Left lung (tissue), 10 donors: ENCODE results near the gene SEPTIN10. TPM values are rescaled to one million over a fixed set of nuclear protein-coding genes. Genes with fewer than 3 reads are reported as not detected.

Experiments
- ATAC-seq: fragments of 200-7000 bp; cut with Tn5 transposase; one replicate; pipeline ENCODE4 v1.9.1; 2020; ENCODE audit warnings: moderate library complexity
- DNase-seq, 4 donors: peaks; one replicate each; pipeline ENCODE4 v3.0.0-alpha.2; 2013 to 2020
- H3K27ac ChIP-seq, 2 donors: fragments of 200-600 bp; sonication (generic) in 1 of 2; one replicate each; pipeline versions ENCODE4 v1.5.0 to v1.8.0; 2020 to 2021
- H3K27me3 ChIP-seq, 2 donors: fragments of 200-600 bp; sonication (generic) in 1 of 2; one replicate each; pipeline versions ENCODE4 v1.5.0 to v1.8.0; 2020 to 2021
- H3K36me3 ChIP-seq, 2 donors: fragments of 200-600 bp; sonication (generic) in 1 of 2; one replicate each; pipeline versions ENCODE4 v1.5.0 to v1.8.0; 2020 to 2021
- H3K4me1 ChIP-seq, 2 donors: fragments of 200-600 bp; one replicate each; pipeline ENCODE4 v1.8.0; 2021
- H3K4me3 ChIP-seq, 2 donors: fragments of 200-600 bp; sonication (generic) in 1 of 2; one replicate each; pipeline versions ENCODE4 v1.5.0 to v1.8.0; 2020 to 2021; ENCODE audit warnings: mild to moderate bottlenecking in 1 of 2
- H3K9me3 ChIP-seq, 2 donors: fragments of 200-600 bp; sonication (generic) in 1 of 2; one replicate each; pipeline versions ENCODE4 v1.5.0 to v1.8.0; 2020 to 2021
- intact Hi-C, 2 donors: fragments of 100-400 bp; cut with DNase I; formaldehyde crosslinking; loops; one replicate each; pipeline versions ENCODE4 v1.11.2 to v1.14.2; 2022
- polyA plus RNA-seq, 6 donors: library from polyadenylated mRNA; unstranded; fragments of 120-200 nt; gene quantifications; one replicate each; pipeline ENCODE4 v1.2.1, GENCODE V29; 2013; ENCODE audit not compliant: insufficient read length in 6 of 6
- total RNA-seq, 2 donors: library from RNA; stranded (reverse); fragmentation: NEBNext Ultra II Directional; extraction: Animal tissue kit (Norgen Biotek cat#: 25700); gene quantifications; one replicate each; pipeline ENCODE4 v1.2.1, GENCODE V29; 2021
- TF ChIP-seq, protein P1 (sequence below), 2 donors: fragments of 200-600 bp; sonication (generic) in 1 of 2; IDR thresholded peaks; one replicate each; pipeline versions ENCODE4 v1.5.0 to v1.8.0; 2021; ENCODE audit warnings: antibody characterized with exemption in 2 of 2
- donor health status: DM: no; HTN: yes; CAD: no.
- donor health status: DM: no; HTN: no; CAD: no.

SEPTIN10 gene
- total and polyA plus RNA-seq, 8 donors: 66.6 to 152 (median 130) TPM

DNA sequence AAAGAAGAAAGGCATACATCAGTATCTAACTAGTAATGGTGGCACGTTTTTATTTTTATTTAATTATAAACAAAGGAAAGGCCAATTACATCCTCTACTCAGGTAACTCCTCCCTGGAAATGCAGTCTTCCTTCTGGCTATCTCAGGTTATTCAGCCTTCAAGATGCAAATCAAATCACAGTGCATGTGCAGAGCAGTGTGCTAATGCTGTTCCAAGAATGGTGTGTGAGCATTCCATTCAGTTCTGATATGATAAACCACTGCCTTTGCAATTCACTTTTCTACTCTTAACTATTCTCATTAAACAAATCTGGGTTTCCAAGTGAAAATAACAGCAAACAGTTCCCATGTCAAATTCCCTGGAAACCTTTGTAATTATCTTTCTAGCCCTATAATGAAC lies 38.4 kb downstream of the SEPTIN10 start:
- ATAC-seq (no peak), DNase-seq (no peak)
- H3K36me3 ChIP-seq: peaks cover 3 to 10% of the 10 kb centered on the region in 2 donors
- H3K9me3 ChIP-seq: no peaks in the 10 kb centered on the region
- no peak overlapping the region for H3K27ac ChIP-seq
- intact Hi-C loops: no loop called here
- no peak overlapping the region for H3K4me3 ChIP-seq
- H3K4me1 ChIP-seq: no peaks in the 10 kb centered on the region
- H3K27me3 ChIP-seq: no peaks in the 10 kb centered on the region
- TF ChIP-seq, protein P1, sequence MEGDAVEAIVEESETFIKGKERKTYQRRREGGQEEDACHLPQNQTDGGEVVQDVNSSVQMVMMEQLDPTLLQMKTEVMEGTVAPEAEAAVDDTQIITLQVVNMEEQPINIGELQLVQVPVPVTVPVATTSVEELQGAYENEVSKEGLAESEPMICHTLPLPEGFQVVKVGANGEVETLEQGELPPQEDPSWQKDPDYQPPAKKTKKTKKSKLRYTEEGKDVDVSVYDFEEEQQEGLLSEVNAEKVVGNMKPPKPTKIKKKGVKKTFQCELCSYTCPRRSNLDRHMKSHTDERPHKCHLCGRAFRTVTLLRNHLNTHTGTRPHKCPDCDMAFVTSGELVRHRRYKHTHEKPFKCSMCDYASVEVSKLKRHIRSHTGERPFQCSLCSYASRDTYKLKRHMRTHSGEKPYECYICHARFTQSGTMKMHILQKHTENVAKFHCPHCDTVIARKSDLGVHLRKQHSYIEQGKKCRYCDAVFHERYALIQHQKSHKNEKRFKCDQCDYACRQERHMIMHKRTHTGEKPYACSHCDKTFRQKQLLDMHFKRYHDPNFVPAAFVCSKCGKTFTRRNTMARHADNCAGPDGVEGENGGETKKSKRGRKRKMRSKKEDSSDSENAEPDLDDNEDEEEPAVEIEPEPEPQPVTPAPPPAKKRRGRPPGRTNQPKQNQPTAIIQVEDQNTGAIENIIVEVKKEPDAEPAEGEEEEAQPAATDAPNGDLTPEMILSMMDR (IDR thresholded peaks at IDR 0.05): no peak

DNA sequence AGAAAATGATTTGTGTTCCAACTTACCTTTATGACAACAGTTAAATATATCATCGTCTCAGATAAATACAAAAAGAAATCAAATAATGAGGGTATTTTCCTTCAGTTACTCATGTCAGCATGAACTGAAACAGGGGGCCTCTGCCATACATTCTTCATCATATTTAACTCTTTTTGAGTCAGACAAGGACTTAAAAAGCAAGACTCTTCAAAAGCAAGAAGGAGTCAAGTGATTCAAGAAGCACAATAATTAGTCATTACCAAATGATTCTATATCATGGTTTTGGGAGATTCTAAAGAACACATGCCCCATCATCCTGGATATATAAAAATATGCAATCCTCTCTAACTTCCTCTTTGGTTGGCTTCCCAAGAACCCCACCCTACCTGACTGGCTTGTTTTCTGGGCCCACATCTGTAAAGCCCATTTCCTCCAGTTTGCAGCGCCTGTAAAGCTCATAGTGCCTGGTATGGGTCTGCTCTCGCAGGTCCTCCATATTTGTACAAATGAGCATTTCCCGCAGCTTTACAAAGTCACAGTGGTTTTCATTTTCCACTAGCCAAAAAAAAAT lies 49.7 kb downstream of the SEPTIN10 start:
- ATAC-seq (no peak), DNase-seq (no peak)
- intact Hi-C loops: no loop called here
- Histone ChIP-seq H3K9me3 (no peaks in the 10 kb centered on the region), H3K4me3 (no peak overlapping the region), H3K27ac (no peak overlapping the region), H3K36me3 (peaks cover 0 to 14% of the 10 kb centered on the region in 2 donors), H3K27me3 (no peaks in the 10 kb centered on the region), H3K4me1 (no peaks in the 10 kb centered on the region)
- TF ChIP-seq, protein P1 (IDR thresholded peaks at IDR 0.05): no peak

DNA sequence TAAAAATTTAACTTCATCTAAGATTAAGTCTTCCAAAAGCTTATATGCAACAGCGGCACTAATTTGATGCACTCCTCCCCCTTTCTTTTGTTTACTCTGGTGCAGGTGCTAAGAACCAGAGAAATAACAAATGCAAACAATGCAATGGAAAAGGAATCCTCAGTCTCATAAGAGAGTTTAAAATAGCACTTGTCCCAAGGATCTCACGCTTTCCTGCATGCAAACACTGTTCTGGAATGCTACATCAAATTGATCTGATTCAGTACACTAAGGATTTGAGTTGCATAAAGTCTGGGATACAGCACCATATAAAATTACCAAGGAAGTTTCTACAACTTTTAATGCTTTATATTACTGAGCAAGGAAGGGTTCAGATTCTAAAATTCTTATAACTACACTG lies 50.5 kb downstream of the SEPTIN10 start:
- H3K27me3 ChIP-seq: no peaks in the 10 kb centered on the region
- no peak overlapping the region for H3K27ac ChIP-seq
- DNase-seq: no peak
- TF ChIP-seq, protein P1 (IDR thresholded peaks at IDR 0.05): no peak
- H3K4me1 ChIP-seq: no peaks in the 10 kb centered on the region
- H3K36me3 ChIP-seq: peaks cover 0 to 14% of the 10 kb centered on the region in 2 donors
- H3K9me3 ChIP-seq: no peaks in the 10 kb centered on the region
- no peak overlapping the region for H3K4me3 ChIP-seq
- ATAC-seq: peak; percentile 66
- intact Hi-C loops: no loop called here

DNA sequence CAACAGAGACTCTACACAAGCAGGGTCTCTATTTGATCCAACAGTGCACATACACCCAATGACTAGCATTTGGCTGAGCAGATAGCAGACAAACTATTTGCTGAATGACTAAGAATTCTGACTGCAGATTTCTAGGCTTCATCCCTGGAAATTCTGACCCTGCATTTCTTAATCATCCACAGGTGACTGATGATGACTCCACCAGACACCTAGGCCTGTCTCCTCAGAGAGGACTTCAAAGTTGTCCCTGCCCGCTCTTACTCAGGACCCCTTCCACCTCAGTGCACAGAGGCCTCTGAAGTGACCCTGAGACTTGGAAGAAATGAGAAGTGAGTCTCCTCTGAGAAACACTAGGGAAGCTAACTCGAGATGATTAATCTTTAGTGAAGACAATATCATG lies 51.3 kb downstream of the SEPTIN10 start:
- Histone ChIP-seq H3K27me3 (no peaks in the 10 kb centered on the region), H3K4me1 (no peaks in the 10 kb centered on the region), H3K27ac (no peak overlapping the region), H3K4me3 (no peak overlapping the region), H3K36me3 (peaks cover 0 to 14% of the 10 kb centered on the region in 2 donors), H3K9me3 (no peaks in the 10 kb centered on the region)
- TF ChIP-seq, protein P1 (IDR thresholded peaks at IDR 0.05): no peak
- DNase-seq (no peak), ATAC-seq (no peak)
- intact Hi-C loops: no loop called here

DNA sequence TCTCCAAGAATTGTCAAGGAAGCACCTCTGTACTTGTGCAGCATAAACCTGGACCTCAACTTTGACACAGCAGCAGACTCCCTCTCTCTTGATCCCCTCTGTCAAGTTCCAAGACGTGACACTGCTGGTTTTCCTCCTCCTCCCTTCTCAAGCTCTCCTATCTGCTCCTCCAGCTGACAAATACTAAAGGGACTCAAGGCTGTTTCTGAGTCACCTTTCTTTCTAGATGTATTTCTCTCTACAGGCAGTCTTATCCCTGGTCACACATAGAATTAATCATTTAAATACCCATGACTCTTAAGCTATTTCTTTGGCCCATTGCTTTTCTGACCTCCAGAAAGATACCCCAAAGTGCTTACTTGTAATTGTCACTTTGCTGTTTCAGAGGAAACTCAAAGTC lies 53.5 kb downstream of the SEPTIN10 start:
- TF ChIP-seq, protein P1 (IDR thresholded peaks at IDR 0.05): no peak

More for the DNA sequence above, 53.5 kb downstream of the SEPTIN10 start:
- no peaks in the 10 kb centered on the region for H3K4me1 ChIP-seq
- H3K4me3 ChIP-seq: no peak overlapping the region
- no peaks in the 10 kb centered on the region for H3K9me3 ChIP-seq
- DNase-seq: no peak
- H3K27me3 ChIP-seq: no peaks in the 10 kb centered on the region
- no peak overlapping the region for H3K27ac ChIP-seq
- intact Hi-C loops: no loop called here
- ATAC-seq: no peak
- H3K36me3 ChIP-seq: peaks cover 0 to 6% of the 10 kb centered on the region in 2 donors
